Measurements from ENCODE around the gene PRCP.

- TF ChIP-seq YY1 (IDR thresholded peaks at IDR 0.05; ENCODE audit: insufficient read depth, insufficient read length) (no peak), SUZ12 (IDR thresholded peaks at IDR 0.05; ENCODE audit: extremely low read depth, insufficient read depth, insufficient read length) (no peak), ZNF274 (IDR thresholded peaks at IDR 0.05; ENCODE audit: low read depth, low read length) (no peak)
These were observed 1.8 kb upstream of the PRCP start for GRCh38 chr11:82901922-82902485.

All from NT2/D1 (cell line).